ENCODE results near the gene FNDC5. TPM values are rescaled to one million over a fixed set of nuclear protein-coding genes. Genes with fewer than 3 reads are reported as not detected.
A peak's percentile ranks its signal among the peaks of the same experiment; 100 is the strongest.

Gene FNDC5
- total and polyA plus RNA-seq, 2 experiments from 2014 or later: 9.0 to 11.2 TPM

GRCh38 chr1:32900956-32901822, 30.5 kb upstream of the FNDC5 start, which contains the start of gene TMEM54:
Gene TMEM54, minus strand, starts transcription at chr1:32901389. Its CDS starts 151 bp downstream, at chr1:32901238.
- WGBS (ENCODE audit: low lambda C conversion rate, missing lambda C conversion rate): 5% methylated on average over 26 of the region's 92 CpGs
- peak within 1 kb of the TSS; percentile 98 for H2AFZ ChIP-seq
- peak; percentile 86 for DNase-seq (ENCODE audit: low spot score)

GRCh38 chr1:32900371-32900955, 29.8 kb upstream of the FNDC5 start:
- TF ChIP-seq CTCF (IDR thresholded peaks at IDR 0.05; ENCODE audit: poor library complexity) (no peak), EZH2phosphoT487 (IDR thresholded peaks at IDR 0.05; ENCODE audit: low read depth, severe bottlenecking, unreplicated experiment) (no peak)
- Histone ChIP-seq H3K36me3 (replicated peaks; ENCODE audit: insufficient read depth, low read depth) (no peaks in the 10 kb centered on the region), H3K4me3 (peak overlapping the region; percentile 67), H3K27me3 (no peaks in the 10 kb centered on the region), H3K27ac (no peak overlapping the region), H4K20me1 (ENCODE audit: insufficient read depth, poor library complexity, severe bottlenecking) (no peaks in the 10 kb centered on the region), H3K4me2 (peak overlapping the region; percentile 98), H3K9me3 (ENCODE audit: low read depth) (no peaks in the 10 kb centered on the region), H3K4me1 (ENCODE audit: insufficient read depth) (peaks cover 4% of the 10 kb centered on the region), H3K9me2 (replicated peaks; ENCODE audit: insufficient read depth) (no peaks in the 10 kb centered on the region), H2AFZ (peak overlapping the region; percentile 90), H3K79me2 (no peaks in the 10 kb centered on the region)
- WGBS (ENCODE audit: low lambda C conversion rate, missing lambda C conversion rate): 35% methylated on average over 22 of the region's 22 CpGs
- no peak for DNase-seq (ENCODE audit: low spot score)

More at GRCh38 chr1:32900956-32901822, 30.5 kb upstream of the FNDC5 start, which contains the start of gene TMEM54:
- Histone ChIP-seq H3K27me3 (no peaks in the 10 kb centered on the region), H3K9me3 (ENCODE audit: low read depth) (no peaks in the 10 kb centered on the region), H3K4me3 (peak within 1 kb of the TSS; percentile 67), H3K36me3 (replicated peaks; ENCODE audit: insufficient read depth, low read depth) (no peaks in the 10 kb centered on the region), H3K4me1 (ENCODE audit: insufficient read depth) (peaks cover 4% of the 10 kb centered on the region), H3K27ac (peak within 1 kb of the TSS; percentile 43), H4K20me1 (ENCODE audit: insufficient read depth, poor library complexity, severe bottlenecking) (no peaks in the 10 kb centered on the region), H3K9me2 (replicated peaks; ENCODE audit: insufficient read depth) (no peaks in the 10 kb centered on the region), H3K4me2 (peak within 1 kb of the TSS; percentile 98), H3K79me2 (no peaks in the 10 kb centered on the region)
- TF ChIP-seq CTCF (IDR thresholded peaks at IDR 0.05; ENCODE audit: poor library complexity): no peak

- WGBS (ENCODE audit: low lambda C conversion rate, missing lambda C conversion rate): 86% methylated on average over 7 of the region's 7 CpGs
- H3K79me2 ChIP-seq: no peaks in the 10 kb centered on the region
- no peaks in the 10 kb centered on the region for H3K9me3 ChIP-seq (ENCODE audit: low read depth)
- no peak overlapping the region for H3K27ac ChIP-seq
- no peak overlapping the region for H3K4me3 ChIP-seq
- no peaks in the 10 kb centered on the region for H3K9me2 ChIP-seq (replicated peaks; ENCODE audit: insufficient read depth)
- H3K36me3 ChIP-seq (replicated peaks; ENCODE audit: insufficient read depth, low read depth): no peaks in the 10 kb centered on the region
- peaks cover 4% of the 10 kb centered on the region for H3K4me1 ChIP-seq (ENCODE audit: insufficient read depth)
- no peaks in the 10 kb centered on the region for H4K20me1 ChIP-seq (ENCODE audit: insufficient read depth, poor library complexity, severe bottlenecking)
- peak overlapping the region; percentile 98 for H3K4me2 ChIP-seq
- no peak for TF ChIP-seq EZH2 (IDR thresholded peaks at IDR 0.05; ENCODE audit: borderline replicate concordance)
- TF ChIP-seq CTCF (IDR thresholded peaks at IDR 0.05; ENCODE audit: poor library complexity): no peak
- TF ChIP-seq EZH2phosphoT487 (IDR thresholded peaks at IDR 0.05; ENCODE audit: low read depth, severe bottlenecking, unreplicated experiment): no peak
- no peaks in the 10 kb centered on the region for H3K27me3 ChIP-seq
- DNase-seq (ENCODE audit: low spot score): no peak
- no peak overlapping the region for H2AFZ ChIP-seq
Measured at GRCh38 chr1:32899586-32900296, 29.0 kb upstream of the FNDC5 start.
